Activated gamma-delta T cell treated with anti-CD3 and anti-CD28 coated beads, Interleukin-2, amount 50 U/mL, for 16 hours (primary cell): ENCODE data around the gene HIPK2.

Experiments
- DNase-seq: peaks from one replicate; pipeline ENCODE4 v3.0.0-alpha.2; 2020; ENCODE audit warnings: low read depth

Gene HIPK2

DNA sequence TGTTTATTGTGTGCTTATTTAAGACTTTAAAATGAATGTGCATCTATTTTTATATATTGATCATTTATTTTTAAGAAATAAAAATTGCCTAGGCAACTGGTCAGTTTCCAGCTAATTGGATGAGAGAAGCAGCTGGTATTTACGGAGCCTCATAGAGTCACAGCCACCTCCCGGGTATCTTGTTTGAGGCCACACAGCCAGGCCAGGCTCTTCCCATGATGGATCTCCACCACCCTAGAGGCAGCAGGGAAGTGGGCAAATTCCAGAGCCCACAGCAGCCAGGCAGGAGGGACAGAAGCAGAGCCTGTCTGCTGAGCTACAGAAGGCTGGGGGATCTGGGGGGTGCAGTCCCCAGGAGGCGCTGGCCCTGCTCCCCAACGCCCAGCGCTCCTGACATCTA lies 192.8 kb downstream of the HIPK2 start:
- no peak for DNase-seq

DNA sequence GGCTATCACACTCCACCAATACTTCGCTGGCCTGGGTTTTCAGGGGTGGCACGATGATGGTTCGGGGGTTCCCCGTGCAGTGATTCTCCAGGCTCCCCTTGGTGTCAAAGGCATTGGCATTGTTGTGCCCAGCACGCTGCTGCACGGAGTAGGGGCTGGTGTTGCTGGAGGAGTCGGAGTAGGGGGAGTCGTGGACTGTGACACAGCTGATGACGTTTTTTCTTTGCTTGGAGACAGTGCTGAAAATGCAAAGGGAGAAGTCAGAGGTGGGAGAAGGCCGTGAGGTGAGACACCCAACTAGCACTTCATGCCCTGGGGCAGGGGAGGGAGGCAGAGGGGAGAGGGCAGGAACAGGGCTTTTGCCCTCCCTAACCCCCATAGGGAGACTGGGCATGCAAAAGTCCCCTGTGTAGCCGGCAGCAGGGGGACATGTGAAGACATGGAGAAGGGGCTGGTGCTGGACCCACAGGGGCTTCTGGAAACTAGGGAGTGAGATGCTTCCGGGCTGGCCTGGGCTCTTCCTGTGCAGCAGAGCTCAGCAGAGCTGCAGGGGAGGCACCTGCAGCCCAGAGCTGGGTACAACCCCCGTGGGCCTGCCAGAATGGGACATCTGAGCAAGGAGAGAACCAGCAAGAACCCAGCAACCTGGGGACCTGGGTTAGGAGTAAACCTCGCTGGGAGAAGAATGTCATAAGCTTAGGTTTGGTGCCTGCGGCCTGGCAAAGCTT lies 193.8 kb downstream of the HIPK2 start:
- DNase-seq, result no peak

DNA sequence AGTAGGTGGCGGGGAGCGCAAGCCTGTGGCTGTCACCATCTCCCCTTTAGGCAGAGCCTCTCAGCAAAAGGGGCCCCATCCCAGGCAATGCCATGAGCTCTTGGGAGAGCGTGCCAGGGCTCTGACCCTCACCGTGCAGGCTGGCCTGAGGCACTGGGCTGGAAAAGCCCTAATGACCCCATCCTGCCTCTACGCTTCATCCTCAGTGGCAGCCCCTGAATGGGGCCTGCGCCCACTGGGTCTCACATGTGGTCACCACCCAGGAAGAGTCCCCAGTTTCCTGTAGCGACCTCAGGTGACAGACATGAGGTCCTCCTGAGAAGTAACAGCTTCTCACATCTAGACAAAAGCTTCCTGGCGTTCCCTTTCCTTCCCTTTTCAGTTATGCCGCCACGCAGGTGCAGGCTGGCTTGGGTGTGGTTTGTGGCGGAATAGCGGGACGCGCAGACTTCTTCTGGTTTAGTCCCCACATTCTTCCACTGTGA lies 195.1 kb downstream of the HIPK2 start:
- no peak for DNase-seq

DNA sequence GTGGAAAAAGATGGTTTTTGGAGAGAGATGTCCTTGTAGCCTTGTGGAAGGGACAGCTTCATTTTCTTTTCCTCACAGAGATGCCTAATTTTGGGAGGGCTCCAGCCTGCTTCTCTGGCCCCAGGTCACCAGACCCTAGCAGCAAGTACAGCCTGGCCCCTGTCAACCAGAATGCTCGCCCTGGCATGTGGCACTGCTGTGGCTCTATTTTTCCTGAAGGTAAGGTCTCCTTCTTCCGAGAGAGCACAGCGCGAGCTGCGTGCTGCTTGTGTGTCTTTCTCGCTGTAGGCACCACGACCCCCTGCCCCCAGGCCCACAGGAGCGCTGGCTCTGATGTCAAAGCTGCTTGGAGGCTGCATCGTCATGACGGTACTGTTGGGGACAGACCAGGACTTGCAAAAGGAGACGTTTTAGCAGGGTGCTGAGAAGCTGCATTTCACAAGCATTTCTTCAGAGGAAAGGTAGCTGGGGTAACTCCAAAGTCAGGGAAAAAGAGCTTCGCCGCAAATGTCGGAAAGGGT lies 195.6 kb downstream of the HIPK2 start:
- DNase-seq, result no peak

DNA sequence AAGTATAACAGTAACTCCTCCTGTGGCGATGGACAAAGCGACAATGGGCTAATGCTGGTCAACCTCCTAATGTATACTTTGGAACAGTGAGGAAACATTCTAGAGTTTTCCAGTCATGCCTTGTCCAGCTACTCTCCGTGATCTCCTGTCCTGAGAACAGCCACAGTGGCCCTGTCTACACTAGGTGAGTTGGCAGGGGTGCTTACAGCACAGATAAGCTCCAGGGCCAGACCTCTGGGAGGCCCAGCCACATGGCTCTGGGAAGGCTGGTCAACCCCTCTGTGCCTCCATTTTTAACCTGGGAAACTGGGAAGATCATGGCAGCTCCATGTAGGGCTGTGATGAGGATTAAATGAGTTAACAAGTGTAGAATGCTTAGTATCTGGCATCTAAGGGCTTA lies 197.4 kb downstream of the HIPK2 start:
- no peak for DNase-seq

DNA sequence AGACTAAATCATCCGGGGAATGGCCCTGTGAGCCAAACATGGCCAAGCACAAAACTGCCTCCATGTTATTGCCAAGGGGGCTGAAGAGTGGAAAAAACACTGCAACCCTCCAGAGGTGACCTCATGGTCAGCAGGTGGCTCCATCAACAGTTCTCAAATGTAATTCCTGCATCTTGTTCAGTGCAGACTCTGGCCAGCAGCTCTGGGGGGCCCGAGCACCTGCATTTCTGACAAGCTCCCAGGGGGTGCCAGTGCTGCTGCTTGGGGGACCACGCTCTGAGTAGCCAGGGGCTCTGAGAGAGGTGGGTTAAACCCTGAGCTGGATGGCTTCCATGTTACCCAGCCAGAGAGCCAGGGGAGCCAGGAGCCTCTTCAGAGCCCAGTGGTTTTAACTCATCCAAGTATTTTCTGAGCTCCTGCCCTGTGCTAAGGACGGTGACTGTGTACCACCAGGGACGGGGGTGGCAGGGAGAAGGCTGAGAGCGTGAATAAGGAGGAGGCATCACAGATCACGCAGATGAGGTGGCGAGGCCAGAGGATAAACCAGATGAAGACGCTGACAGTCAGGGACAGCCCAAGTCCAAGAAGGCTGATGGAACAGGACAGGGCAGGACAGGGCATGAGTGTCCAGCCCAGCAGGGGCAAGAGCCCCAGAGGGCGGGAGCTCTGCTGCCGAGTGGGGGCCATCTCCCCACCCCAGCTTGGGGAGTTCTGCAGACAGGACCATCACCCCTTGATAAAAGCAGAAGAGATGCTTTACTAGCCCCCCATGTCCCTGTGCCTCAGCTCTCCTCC lies 201.4 kb downstream of the HIPK2 start:
- DNase-seq, result no peak

DNA sequence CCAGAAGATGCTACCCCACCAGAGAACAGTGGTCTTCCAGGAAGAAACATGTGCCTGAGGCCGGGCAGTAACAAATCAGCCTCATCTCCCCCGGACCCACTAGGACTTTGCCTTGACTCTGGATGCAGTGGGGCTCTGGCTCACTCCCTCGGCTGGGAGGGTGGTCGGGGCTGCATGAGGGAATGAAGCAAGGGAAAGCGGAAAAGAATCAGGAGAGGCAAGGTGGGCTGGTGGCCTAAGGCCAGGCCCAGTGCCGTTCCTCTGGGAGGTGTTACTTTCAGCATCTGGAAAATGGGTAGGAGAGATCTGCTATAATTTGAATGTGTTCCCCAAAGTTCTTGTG lies 202.5 kb downstream of the HIPK2 start:
- no peak for DNase-seq

DNA sequence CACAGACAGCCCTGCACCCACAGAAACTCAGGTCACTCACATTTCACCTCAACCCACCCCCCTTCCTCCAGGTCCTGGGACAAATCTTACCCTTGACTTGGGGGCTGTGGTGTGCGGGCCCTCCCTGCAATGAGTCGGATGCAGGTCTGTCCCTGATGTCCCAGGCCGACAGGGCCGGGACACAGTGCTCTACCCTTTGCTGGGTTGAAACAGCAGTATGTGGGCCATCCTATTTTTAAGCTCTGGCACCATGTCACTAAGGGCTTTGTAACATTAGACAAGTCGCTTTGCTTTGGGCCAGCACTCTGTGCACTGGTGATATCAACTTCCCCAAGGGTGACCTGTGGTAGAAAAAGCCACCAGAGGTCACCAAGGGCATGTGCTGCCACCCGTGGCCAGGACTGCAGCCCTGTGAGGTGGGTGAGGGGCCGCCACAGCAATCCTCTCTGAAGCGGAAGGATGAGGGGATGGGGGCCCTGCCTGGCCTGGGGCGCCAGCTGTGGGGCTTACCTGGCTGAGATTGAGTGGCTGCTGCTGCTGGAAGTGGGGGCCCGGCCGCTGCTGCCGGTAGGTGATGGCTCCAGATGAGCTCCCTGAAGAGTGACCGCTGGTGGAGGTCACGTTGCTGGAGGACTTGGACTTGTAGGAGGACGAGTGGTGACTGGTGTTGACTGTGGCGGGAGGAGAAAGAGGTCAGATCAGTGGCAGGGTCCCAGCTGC lies 203.0 kb downstream of the HIPK2 start:
- DNase-seq, result no peak

DNA sequence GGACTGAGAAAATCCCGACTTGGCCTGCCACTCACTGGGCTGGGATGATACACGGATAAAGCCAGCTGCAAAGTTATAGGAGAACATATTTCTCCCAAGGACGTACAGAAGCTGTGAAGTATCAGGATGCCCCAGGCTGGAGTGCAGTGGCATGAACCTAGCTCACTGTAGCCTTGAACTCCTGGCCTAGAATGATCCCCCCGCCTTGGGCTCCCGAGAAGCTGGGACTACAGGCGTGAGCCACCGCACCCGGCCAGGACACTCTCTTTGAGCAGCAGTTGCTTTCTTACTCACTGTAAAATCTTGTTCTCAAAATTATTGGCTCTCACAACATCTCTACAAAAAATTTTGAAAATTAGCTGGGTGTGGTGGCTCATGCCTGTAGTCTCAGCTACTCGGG lies 203.9 kb downstream of the HIPK2 start:
- DNase-seq, result no peak

DNA sequence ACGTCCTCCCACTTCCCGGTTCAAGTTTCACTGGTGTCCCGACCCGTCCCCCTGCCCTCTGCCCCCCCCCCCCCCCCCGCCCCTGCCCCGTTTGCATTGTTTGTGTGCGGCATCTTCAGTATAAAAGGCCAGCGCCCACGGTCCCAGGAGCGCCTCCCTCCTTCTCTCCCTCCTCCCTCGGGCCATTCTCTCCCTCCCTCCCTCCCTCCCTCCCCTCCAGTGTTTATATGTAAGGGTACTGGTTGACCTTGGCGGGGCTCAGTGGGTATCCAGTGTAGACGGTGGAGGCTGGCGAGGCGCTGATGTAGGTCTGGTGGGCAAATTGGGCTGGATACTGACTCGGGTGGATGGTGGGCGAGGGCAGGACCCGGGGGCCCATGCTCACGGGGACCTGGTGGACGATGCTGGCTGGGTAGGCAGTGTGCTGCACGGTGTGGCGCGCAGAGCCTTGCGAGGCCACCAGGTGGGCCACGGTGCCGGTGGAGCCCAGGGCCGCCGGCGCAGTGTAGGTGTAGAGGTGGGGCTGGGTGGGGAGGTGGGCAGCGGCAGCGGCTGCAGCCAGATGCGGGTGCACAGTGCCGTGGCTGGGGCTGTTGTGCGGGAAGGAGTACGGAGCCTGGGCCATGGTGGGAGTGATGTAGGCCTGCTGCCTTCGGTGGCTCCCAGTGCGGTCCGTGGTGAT lies 205.0 kb downstream of the HIPK2 start:
- DNase-seq, result no peak

DNA sequence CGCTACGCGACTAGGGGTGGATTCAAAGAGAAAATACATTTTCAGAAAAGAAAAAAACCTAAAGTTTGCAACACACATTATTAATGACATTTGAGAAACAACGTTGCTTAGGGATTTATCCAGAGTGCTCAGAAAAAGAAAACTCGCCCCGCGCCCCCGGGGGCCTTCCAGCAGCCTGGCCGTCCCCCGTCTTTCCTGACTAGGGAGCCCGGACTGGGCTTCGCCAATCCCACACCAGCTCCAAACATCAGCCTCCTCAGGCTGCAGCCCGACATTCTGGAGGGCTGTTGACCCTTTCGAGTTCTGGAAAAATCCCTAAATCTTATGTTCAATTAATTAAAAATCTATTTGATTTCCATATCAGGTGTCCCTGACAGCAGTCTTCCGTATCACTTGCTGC lies 205.7 kb downstream of the HIPK2 start:
- no peak for DNase-seq

DNA sequence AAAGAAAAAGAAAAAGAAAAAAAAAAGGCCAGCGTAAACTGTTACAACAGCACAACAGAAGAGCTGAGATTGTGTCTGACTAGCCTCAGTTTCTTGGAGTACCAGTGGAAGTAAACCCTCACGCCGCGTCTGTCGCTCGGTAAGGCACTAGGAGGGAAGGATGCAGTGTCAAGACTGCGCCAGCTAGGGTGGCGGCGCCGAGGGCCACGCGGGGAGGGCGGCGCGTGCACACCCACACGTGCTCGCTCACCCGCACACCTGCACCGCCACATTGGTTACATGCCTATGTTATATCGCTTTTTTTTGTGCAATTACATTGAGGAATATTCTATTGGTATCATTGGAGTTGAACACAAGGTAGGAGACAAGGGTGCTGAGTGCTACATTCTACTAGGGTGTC lies 206.1 kb downstream of the HIPK2 start:
- no peak for DNase-seq

DNA sequence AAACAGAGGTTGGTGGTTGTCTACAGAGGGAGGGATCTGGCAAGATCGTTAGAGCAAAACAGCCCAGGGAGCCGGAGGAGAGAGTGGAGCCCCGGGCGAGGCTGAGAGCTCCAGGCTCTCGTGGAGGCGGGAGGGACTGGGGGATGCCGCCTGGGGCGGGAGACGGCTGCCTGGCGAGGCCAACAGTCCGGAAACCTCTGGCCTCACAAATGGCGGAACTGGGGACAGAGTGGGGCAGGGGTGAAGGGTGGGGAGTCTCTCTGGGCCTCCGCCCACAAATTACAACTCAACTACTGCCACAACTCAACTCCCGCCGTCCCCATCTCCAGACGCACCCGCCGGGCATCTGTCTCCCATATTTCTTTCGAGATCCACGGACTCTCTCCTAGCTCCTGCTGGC lies 206.6 kb downstream of the HIPK2 start:
- no peak for DNase-seq

DNA sequence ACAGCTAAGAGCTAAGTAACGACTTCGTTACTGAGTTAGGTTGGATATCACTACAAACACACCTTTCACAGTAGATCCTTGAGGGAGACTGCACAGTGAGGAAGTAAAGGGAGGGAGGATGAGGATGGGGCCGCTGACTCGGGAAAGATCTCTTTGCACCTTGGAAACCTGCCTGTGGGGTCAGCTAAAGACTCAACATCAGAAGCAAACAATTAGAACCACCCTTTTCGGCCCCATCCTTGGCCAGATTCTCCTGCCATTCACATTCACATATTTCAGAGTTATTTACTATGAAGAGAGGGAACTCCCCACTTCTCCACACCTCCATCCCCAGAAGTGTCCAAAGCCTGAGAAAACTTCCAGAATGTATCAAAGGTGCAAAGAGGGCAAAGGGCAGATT lies 207.2 kb downstream of the HIPK2 start:
- no peak for DNase-seq

DNA sequence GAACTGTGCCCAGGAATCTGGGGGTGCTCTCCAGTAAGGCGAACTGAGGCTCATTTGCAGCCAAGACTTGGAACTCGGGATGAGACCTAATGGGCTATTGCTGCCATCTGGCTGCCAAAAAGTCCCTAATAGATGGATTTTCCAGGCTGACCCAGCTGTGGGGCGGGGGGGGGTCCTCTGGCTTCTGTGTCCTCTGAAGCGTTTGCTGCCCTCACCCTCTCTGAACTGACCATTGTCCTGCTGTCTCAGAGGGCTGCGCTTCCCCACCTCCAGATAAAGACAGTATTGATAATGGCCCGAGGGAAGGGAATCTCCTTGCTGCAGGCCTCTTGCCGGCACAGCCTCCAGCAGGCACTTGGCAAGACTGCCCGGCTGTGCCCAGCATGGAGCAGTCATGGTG lies 207.7 kb downstream of the HIPK2 start:
- no peak for DNase-seq

DNA sequence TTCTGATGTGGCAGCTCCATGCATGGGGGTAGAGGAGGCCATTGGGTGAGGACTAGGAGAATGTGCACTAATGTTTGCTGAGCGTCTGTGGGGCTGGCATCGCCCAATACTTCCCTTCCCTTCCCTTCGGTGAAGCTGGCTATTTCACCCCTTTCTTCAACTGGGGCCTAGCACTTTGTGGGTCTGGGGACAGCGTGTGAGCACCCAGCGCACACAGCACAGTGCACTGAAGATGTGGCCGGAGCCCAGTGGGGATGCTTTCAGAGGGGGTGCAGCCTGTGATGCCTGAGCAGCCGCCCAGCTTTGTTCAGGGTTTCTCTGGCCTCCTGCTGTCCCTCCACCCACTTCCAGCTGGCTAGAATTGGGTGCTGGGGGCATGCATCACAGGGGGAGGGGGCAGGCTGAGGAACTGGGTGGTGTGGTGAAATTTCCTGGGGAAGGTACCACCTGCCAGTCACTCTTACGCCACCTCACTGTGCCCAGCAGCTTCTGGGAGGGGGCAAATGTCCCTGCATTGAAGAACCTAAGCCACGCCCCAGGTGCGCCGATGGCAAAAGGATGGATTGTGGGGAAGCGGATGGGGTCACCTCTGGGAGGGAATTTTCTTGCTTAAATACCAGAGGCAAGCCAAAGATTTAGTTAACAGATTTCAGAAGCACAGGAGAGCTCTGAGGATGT lies 208.8 kb downstream of the HIPK2 start:
- DNase-seq, result no peak

DNA sequence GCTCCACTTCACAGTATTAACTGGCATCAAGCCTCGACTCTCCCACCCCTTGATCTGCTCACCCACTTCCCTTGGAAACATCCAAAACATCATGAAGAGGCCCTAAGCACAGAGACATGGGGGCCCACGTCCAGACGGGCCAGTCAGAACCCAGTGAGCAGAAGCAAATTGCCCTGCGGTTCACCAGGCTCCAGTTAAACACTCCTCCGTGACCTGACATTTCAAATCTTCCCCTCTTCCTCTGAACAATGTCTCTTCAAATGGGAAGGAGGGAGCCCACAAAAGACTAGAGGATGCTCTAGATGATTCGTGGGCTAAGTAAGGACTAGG lies 209.5 kb downstream of the HIPK2 start:
- no peak for DNase-seq

DNA sequence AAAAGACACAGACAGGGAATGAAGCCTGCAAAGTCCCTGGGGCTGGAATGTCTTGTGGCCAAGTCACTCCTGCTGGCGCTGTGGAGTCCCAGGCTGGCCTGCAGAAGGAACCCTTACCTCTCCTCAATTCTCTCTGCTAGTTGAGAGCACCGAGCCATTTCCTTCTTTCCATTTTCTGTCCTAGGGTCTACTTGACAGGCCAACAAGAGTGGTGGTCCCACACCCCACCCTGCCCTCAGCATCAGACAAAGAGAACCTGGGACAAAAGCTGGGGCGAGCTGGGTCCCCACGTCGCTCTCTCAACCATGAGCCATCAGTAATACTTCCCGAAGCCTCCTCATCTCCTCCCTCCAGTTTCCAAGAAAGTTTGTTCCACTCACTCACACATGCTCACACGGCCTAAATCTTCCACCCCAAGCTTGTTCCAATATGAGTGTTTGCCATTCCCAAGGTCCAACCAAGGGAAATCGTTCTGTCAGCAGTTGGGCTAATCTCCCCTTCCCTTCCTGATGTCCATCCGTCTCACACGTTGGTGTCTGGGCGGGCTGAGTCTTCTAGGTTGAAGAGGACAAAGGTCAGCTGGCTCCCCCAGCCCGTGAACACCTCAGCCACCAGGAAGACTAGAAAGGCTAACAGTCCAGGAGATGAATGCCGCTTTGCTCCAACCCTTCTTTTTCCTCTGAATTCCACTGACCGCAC lies 210.0 kb downstream of the HIPK2 start:
- DNase-seq, result no peak

DNA sequence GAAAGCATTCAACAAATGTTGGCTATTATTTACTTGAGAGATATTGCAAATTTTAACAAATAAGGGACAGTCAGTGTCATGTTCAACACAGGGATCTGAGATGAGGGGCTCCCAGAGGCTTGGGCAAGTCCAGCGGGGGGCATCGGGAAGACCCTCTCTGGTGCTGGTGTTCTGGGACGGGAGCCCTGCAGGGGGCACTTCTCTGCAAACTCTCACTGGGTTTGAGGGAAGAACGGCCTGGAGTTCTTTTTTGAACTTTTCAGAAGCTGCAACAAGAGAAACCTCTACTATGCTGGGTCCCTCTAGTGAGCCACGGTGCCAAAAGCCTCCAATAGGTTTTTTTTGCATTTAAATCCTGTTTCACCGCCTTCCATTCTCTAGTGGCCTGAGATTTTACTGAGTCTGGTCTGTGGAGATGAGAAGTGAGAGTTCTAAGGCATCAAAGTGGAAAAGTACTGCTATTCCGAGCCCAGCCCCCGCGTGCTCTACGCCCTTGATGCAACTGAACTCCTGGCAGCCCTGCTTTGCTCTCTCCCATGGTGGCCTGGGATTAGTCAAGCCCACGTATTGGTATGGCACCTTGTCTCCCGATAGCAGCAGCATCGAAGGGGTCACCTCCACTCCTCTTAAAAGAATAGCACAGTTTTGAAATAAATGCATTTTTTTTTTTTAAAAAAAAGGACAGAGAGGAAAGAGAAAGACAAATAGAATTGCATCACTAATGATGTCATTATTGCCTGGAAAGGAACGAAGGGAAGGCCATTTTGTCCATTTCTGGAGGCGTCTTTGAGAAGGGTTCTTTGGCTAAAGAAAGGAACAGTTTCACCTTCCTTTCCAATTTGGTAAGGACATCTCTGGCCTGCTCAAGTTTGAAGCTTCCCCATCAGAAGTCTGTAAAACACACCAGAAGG lies 210.8 kb downstream of the HIPK2 start:
- no peak for DNase-seq

DNA sequence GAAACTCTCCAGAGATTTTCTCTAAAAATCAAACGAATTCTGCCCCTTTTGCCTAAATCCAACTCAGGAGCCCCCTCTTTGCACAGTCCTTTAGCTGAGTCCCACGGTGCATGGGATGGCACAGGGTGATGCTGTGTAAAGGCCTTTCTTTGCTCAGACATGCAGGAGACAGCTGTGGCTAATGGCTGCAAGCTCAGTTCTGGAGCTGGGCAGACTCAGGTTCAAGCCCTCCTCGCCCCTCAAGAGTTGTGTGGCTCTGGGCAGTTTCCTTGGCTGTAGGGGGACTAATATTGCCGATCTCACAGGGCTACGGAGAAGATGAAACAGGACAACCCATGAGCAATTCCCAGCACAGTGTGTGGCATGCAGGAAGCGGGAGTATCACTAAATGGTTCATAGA lies 211.7 kb downstream of the HIPK2 start:
- DNase-seq, result no peak
